Measurements from ENCODE around the gene SMCO4.
A peak's percentile ranks its signal among the peaks of the same experiment; 100 is the strongest.

SMCO4 gene

GRCh38 chr11:93520726-93521509 is 22.3 kb downstream of the SMCO4 start:
- no peak overlapping the region for H4K91ac ChIP-seq (ENCODE audit: low read depth, low read length)
- H3K79me2 ChIP-seq (ENCODE audit: control insufficient read depth, insufficient read depth, low read length, poor library complexity), result no peaks in the 10 kb centered on the region
- peaks cover 2 to 3% of the 10 kb centered on the region in 2 experiments for H3K36me3 ChIP-seq (ENCODE audit: control insufficient read depth in 1 of 2, insufficient read depth in 2 of 2, low read length in 2 of 2)
- H4K8ac ChIP-seq (ENCODE audit: low read depth, low read length), result no peak overlapping the region
- no peak overlapping the region for H3K4ac ChIP-seq (ENCODE audit: low read depth, low read length)
- no peak overlapping the region for H2BK12ac ChIP-seq (ENCODE audit: low read length)
- H4K12ac ChIP-seq (ENCODE audit: low read depth, low read length), result no peak overlapping the region
- H2AFZ ChIP-seq (ENCODE audit: insufficient read depth, low read length, poor library complexity), result no peak overlapping the region
- no peaks in the 10 kb centered on the region for H3K4me1 ChIP-seq (ENCODE audit: control insufficient read depth in 1 of 2, insufficient read depth in 2 of 2, low read length in 2 of 2)
- H2AK5ac ChIP-seq (ENCODE audit: low read length), result no peak overlapping the region
- no peaks in the 10 kb centered on the region for H3K79me1 ChIP-seq (ENCODE audit: low read length)
- H3K9ac ChIP-seq (ENCODE audit: low read length), result no peak overlapping the region
- no peak overlapping the region for H3K4me3 ChIP-seq (ENCODE audit: low read depth, low read length)
- H3K23ac ChIP-seq (ENCODE audit: low read length), result no peak overlapping the region
- H3K27ac ChIP-seq (ENCODE audit: low read depth, low read length), result no peak overlapping the region
- H3K14ac ChIP-seq (ENCODE audit: low read length), result no peak overlapping the region
- H2BK5ac ChIP-seq (ENCODE audit: low read depth, low read length, poor library complexity), result no peak overlapping the region
- WGBS (ENCODE audit: extremely low coverage, insufficient coverage, insufficient read length), result no CpG with 5 or more reads among the region's 5 CpGs
- no peak for DNase-seq
- H2BK120ac ChIP-seq (ENCODE audit: insufficient read depth, low read length, poor library complexity), result no peak overlapping the region
- no peaks in the 10 kb centered on the region for H3K27me3 ChIP-seq (ENCODE audit: insufficient read depth, low read length)
- H3K4me2 ChIP-seq (ENCODE audit: low read length), result no peak overlapping the region
- no peak overlapping the region for H3K18ac ChIP-seq (ENCODE audit: low read length)
- H3K9me3 ChIP-seq (ENCODE audit: insufficient read depth, low read depth, low read length), result no peaks in the 10 kb centered on the region

GRCh38 chr11:93519179-93519578 is 24.0 kb downstream of the SMCO4 start:
- no peak overlapping the region for H4K8ac ChIP-seq (ENCODE audit: low read depth, low read length)
- H3K4me1 ChIP-seq (ENCODE audit: control insufficient read depth in 1 of 2, insufficient read depth in 2 of 2, low read length in 2 of 2), result peaks cover 4% of the 10 kb centered on the region in 2 experiments
- H3K79me2 ChIP-seq (ENCODE audit: control insufficient read depth, insufficient read depth, low read length, poor library complexity), result no peaks in the 10 kb centered on the region
- no peak overlapping the region for H3K9ac ChIP-seq (ENCODE audit: low read length)
- no peak overlapping the region for H2BK120ac ChIP-seq (ENCODE audit: insufficient read depth, low read length, poor library complexity)
- WGBS (ENCODE audit: extremely low coverage, insufficient coverage, insufficient read length), result no CpG with 5 or more reads among the region's 1 CpG
- no peak overlapping the region for H4K91ac ChIP-seq (ENCODE audit: low read depth, low read length)
- H3K27ac ChIP-seq (ENCODE audit: low read depth, low read length), result no peak overlapping the region
- DNase-seq, result no peak
- H3K9me3 ChIP-seq (ENCODE audit: insufficient read depth, low read depth, low read length), result no peaks in the 10 kb centered on the region
- H2BK5ac ChIP-seq (ENCODE audit: low read depth, low read length, poor library complexity), result no peak overlapping the region
- no peak overlapping the region for H3K4me3 ChIP-seq (ENCODE audit: low read depth, low read length)
- H3K18ac ChIP-seq (ENCODE audit: low read length), result no peak overlapping the region
- no peaks in the 10 kb centered on the region for H3K27me3 ChIP-seq (ENCODE audit: insufficient read depth, low read length)
- no peak overlapping the region for H4K12ac ChIP-seq (ENCODE audit: low read depth, low read length)
- H3K79me1 ChIP-seq (ENCODE audit: low read length), result no peaks in the 10 kb centered on the region
- no peak overlapping the region for H2AK5ac ChIP-seq (ENCODE audit: low read length)
- H2AFZ ChIP-seq (ENCODE audit: insufficient read depth, low read length, poor library complexity), result no peak overlapping the region
- peaks cover 2 to 3% of the 10 kb centered on the region in 2 experiments for H3K36me3 ChIP-seq (ENCODE audit: control insufficient read depth in 1 of 2, insufficient read depth in 2 of 2, low read length in 2 of 2)
- no peak overlapping the region for H3K23ac ChIP-seq (ENCODE audit: low read length)
- no peak overlapping the region for H3K4ac ChIP-seq (ENCODE audit: low read depth, low read length)
- H3K14ac ChIP-seq (ENCODE audit: low read length), result no peak overlapping the region
- no peak overlapping the region for H3K4me2 ChIP-seq (ENCODE audit: low read length)
- no peak overlapping the region for H2BK12ac ChIP-seq (ENCODE audit: low read length)

GRCh38 chr11:93518081-93518480 is 25.1 kb downstream of the SMCO4 start:
- no peaks in the 10 kb centered on the region for H3K27me3 ChIP-seq (ENCODE audit: insufficient read depth, low read length)
- no peak overlapping the region for H2AFZ ChIP-seq (ENCODE audit: insufficient read depth, low read length, poor library complexity)
- no peak overlapping the region for H2BK12ac ChIP-seq (ENCODE audit: low read length)
- no peak overlapping the region for H3K9ac ChIP-seq (ENCODE audit: low read length)
- H2BK5ac ChIP-seq (ENCODE audit: low read depth, low read length, poor library complexity), result no peak overlapping the region
- no peak overlapping the region for H4K12ac ChIP-seq (ENCODE audit: low read depth, low read length)
- H3K4ac ChIP-seq (ENCODE audit: low read depth, low read length), result no peak overlapping the region
- DNase-seq, result peak; percentile 27 to 84
- H3K18ac ChIP-seq (ENCODE audit: low read length), result no peak overlapping the region
- no peak overlapping the region for H3K14ac ChIP-seq (ENCODE audit: low read length)
- no peak overlapping the region for H3K27ac ChIP-seq (ENCODE audit: low read depth, low read length)
- H3K4me2 ChIP-seq (ENCODE audit: low read length), result no peak overlapping the region
- H3K4me1 ChIP-seq (ENCODE audit: control insufficient read depth in 1 of 2, insufficient read depth in 2 of 2, low read length in 2 of 2), result peaks cover 4% of the 10 kb centered on the region in 2 experiments
- H4K91ac ChIP-seq (ENCODE audit: low read depth, low read length), result no peak overlapping the region
- H2AK5ac ChIP-seq (ENCODE audit: low read length), result no peak overlapping the region
- H3K36me3 ChIP-seq (ENCODE audit: control insufficient read depth in 1 of 2, insufficient read depth in 2 of 2, low read length in 2 of 2), result peaks cover under 1 to 2% of the 10 kb centered on the region in 2 experiments
- H3K9me3 ChIP-seq (ENCODE audit: insufficient read depth, low read depth, low read length), result no peaks in the 10 kb centered on the region
- no peak overlapping the region for H3K4me3 ChIP-seq (ENCODE audit: low read depth, low read length)
- H3K23ac ChIP-seq (ENCODE audit: low read length), result no peak overlapping the region
- H3K79me2 ChIP-seq (ENCODE audit: control insufficient read depth, insufficient read depth, low read length, poor library complexity), result no peaks in the 10 kb centered on the region
- H4K8ac ChIP-seq (ENCODE audit: low read depth, low read length), result no peak overlapping the region
- no peaks in the 10 kb centered on the region for H3K79me1 ChIP-seq (ENCODE audit: low read length)
- H2BK120ac ChIP-seq (ENCODE audit: insufficient read depth, low read length, poor library complexity), result no peak overlapping the region
- no CpG with 5 or more reads among the region's 3 CpGs for WGBS (ENCODE audit: extremely low coverage, insufficient coverage, insufficient read length)

- no peak overlapping the region for H2BK12ac ChIP-seq (ENCODE audit: low read length)
- H3K4me1 ChIP-seq (ENCODE audit: control insufficient read depth in 1 of 2, insufficient read depth in 2 of 2, low read length in 2 of 2), result peaks cover 4% of the 10 kb centered on the region in 2 experiments
- H3K27me3 ChIP-seq (ENCODE audit: insufficient read depth, low read length), result no peaks in the 10 kb centered on the region
- no peaks in the 10 kb centered on the region for H3K36me3 ChIP-seq (ENCODE audit: control insufficient read depth in 1 of 2, insufficient read depth in 2 of 2, low read length in 2 of 2)
- no peak overlapping the region for H3K4me3 ChIP-seq (ENCODE audit: low read depth, low read length)
- no peak overlapping the region for H3K14ac ChIP-seq (ENCODE audit: low read length)
- no peak overlapping the region for H2AK5ac ChIP-seq (ENCODE audit: low read length)
- H3K4me2 ChIP-seq (ENCODE audit: low read length), result no peak overlapping the region
- WGBS (ENCODE audit: extremely low coverage, insufficient coverage, insufficient read length), result no CpG with 5 or more reads among the region's 4 CpGs
- H3K79me1 ChIP-seq (ENCODE audit: low read length), result no peaks in the 10 kb centered on the region
- no peak overlapping the region for H3K27ac ChIP-seq (ENCODE audit: low read depth, low read length)
- peak; percentile 89 to 95 for DNase-seq
- no peaks in the 10 kb centered on the region for H3K79me2 ChIP-seq (ENCODE audit: control insufficient read depth, insufficient read depth, low read length, poor library complexity)
- H3K18ac ChIP-seq (ENCODE audit: low read length), result no peak overlapping the region
- no peak overlapping the region for H4K91ac ChIP-seq (ENCODE audit: low read depth, low read length)
- no peak overlapping the region for H2BK120ac ChIP-seq (ENCODE audit: insufficient read depth, low read length, poor library complexity)
- no peak overlapping the region for H2BK5ac ChIP-seq (ENCODE audit: low read depth, low read length, poor library complexity)
- H3K4ac ChIP-seq (ENCODE audit: low read depth, low read length), result no peak overlapping the region
- H3K9ac ChIP-seq (ENCODE audit: low read length), result no peak overlapping the region
- no peak overlapping the region for H2AFZ ChIP-seq (ENCODE audit: insufficient read depth, low read length, poor library complexity)
- H3K23ac ChIP-seq (ENCODE audit: low read length), result no peak overlapping the region
- no peak overlapping the region for H4K8ac ChIP-seq (ENCODE audit: low read depth, low read length)
- no peak overlapping the region for H4K12ac ChIP-seq (ENCODE audit: low read depth, low read length)
- no peaks in the 10 kb centered on the region for H3K9me3 ChIP-seq (ENCODE audit: insufficient read depth, low read depth, low read length)
Observed at GRCh38 chr11:93517611-93518010, 25.6 kb downstream of the SMCO4 start.

Data from trophoblast cell (in vitro differentiated cells and primary cell).